Neural cell (in vitro differentiated cells): ENCODE measurements around the gene WNT4. TPM values are rescaled to one million over a fixed set of nuclear protein-coding genes. Genes with fewer than 3 reads are reported as not detected.

Source experiments
- H2AFZ ChIP-seq: fragments of 200-600, 300-800 bp; sonication (generic), shearing (Covaris generic); 2 replicates; pipeline ENCODE4 v1.6.0; 2014; ENCODE audit warnings: low read depth, mild to moderate bottlenecking, antibody characterized with exemption, low read length, moderate library complexity
- H3F3A ChIP-seq: fragments of 200-600 bp; shearing (Covaris generic); 2 replicates; pipeline ENCODE4 v1.6.1; 2016; ENCODE audit warnings: mild to moderate bottlenecking, moderate library complexity, mixed read lengths, antibody characterized with exemption, low read length; ENCODE audit not compliant: insufficient read depth, poor library complexity, severe bottlenecking
- H3K27ac ChIP-seq: fragments of 200-600, 300-800 bp; sonication (generic), shearing (Covaris generic); 2 replicates; pipeline ENCODE4 v1.5.1; 2014; ENCODE audit warnings: mild to moderate bottlenecking, low read length, moderate library complexity
- H3K27me3 ChIP-seq: fragments of 300-800, 200-600 bp; sonication (generic), shearing (Covaris generic); 2 replicates; pipeline ENCODE4 v1.6.0; 2014; ENCODE audit warnings: mild to moderate bottlenecking, low read depth, low read length, moderate library complexity; ENCODE audit not compliant: insufficient read depth
- H3K36me3 ChIP-seq: fragments of 300-800, 200-600 bp; sonication (generic), shearing (Covaris generic); 2 replicates; pipeline ENCODE4 v1.5.1; 2014; ENCODE audit warnings: mild to moderate bottlenecking, antibody characterized with exemption, low read length, moderate library complexity; ENCODE audit not compliant: insufficient read depth
- H3K4me2 ChIP-seq: fragments of 300-800, 200-600 bp; sonication (generic), shearing (Covaris generic); 2 replicates; pipeline ENCODE4 v1.6.0; 2014; ENCODE audit warnings: mild to moderate bottlenecking, low read length
- H3K4me3 ChIP-seq: fragments of 300-800, 200-600 bp; sonication (generic), shearing (Covaris generic); 2 replicates; pipeline ENCODE4 v1.5.1; 2014; ENCODE audit warnings: mild to moderate bottlenecking, low read length, moderate library complexity
- H3K79me2 ChIP-seq: fragments of 200-600 bp; shearing (Covaris generic); replicated peaks from 2 replicates; pipeline ENCODE4 v1.6.0; 2014; ENCODE audit warnings: mild to moderate bottlenecking, low read length, moderate library complexity; ENCODE audit not compliant: insufficient read depth
- H3K9ac ChIP-seq: fragments of 300-800, 200-600 bp; sonication (generic), shearing (Covaris generic); 2 replicates; pipeline ENCODE4 v1.6.1; 2016; ENCODE audit warnings: mild to moderate bottlenecking, low read length, mixed read lengths
- H3K9me2 ChIP-seq: fragments of 200-600 bp; shearing (Covaris generic); 2 replicates; pipeline ENCODE4 v1.6.1; 2016; ENCODE audit warnings: mild to moderate bottlenecking, low read length, mixed read lengths; ENCODE audit not compliant: insufficient read depth
- H3K9me3 ChIP-seq: fragments of 200-600, 300-800 bp; sonication (generic), shearing (Covaris generic); 2 replicates; pipeline ENCODE4 v1.6.1; 2016; ENCODE audit warnings: mild to moderate bottlenecking, mixed run types, low read length, moderate library complexity, mixed read lengths
- H4K20me1 ChIP-seq: fragments of 200-600 bp; shearing (Covaris generic); 2 replicates; pipeline ENCODE4 v1.6.1; 2016; ENCODE audit warnings: mild to moderate bottlenecking, mixed run types; ENCODE audit not compliant: insufficient read depth
- EP300 ChIP-seq: fragments of 450-650 bp; conservative IDR thresholded peaks from 2 replicates; pipeline ENCODE4 v1.6.1; 2014; ENCODE audit warnings: antibody characterized with exemption, mild to moderate bottlenecking, moderate library complexity; ENCODE audit not compliant: poor library complexity, severe bottlenecking
- EZH2 ChIP-seq: fragments of 200-600, 300-800 bp; shearing (Covaris generic), sonication (generic); IDR thresholded peaks from 2 replicates; pipeline ENCODE4 v1.6.1; 2014; ENCODE audit warnings: antibody characterized with exemption, low read length, borderline replicate concordance, mild to moderate bottlenecking; ENCODE audit not compliant: insufficient read depth, poor library complexity, severe bottlenecking
- MXI1 ChIP-seq: fragments of 450-650 bp; conservative IDR thresholded peaks from 2 replicates; pipeline ENCODE4 v1.6.1; 2014; ENCODE audit warnings: antibody characterized with exemption, mild to moderate bottlenecking; ENCODE audit not compliant: poor library complexity, severe bottlenecking
- POLR2AphosphoS5 ChIP-seq: IDR thresholded peaks from 2 replicates; pipeline ENCODE4 v1.6.1; 2012
- RAD21 ChIP-seq: fragments of 450-650 bp; conservative IDR thresholded peaks from 2 replicates; pipeline ENCODE4 v1.6.1; 2014; ENCODE audit warnings: antibody characterized with exemption, mild to moderate bottlenecking, moderate library complexity
- SMC3 ChIP-seq: fragments of 450-650 bp; conservative IDR thresholded peaks from 2 replicates; pipeline ENCODE4 v1.6.1; 2014; ENCODE audit warnings: antibody characterized with exemption, mild to moderate bottlenecking, moderate library complexity; ENCODE audit not compliant: poor library complexity
- TAF1 ChIP-seq: IDR thresholded peaks from 2 replicates; pipeline ENCODE4 v1.6.1; 2012; ENCODE audit warnings: low read depth
- polyA plus RNA-seq: library from polyadenylated mRNA; depleted of rRNA; stranded (reverse); fragments of >200 nt; gene quantifications from 2 replicates; pipeline ENCODE4 v1.2.3, GENCODE V29; 2014
- TF ChIP-seq, protein P1 (sequence below): IDR thresholded peaks from 2 replicates; pipeline ENCODE4 v1.6.1; 2012; ENCODE audit warnings: borderline replicate concordance
- TF ChIP-seq, protein P2 (sequence below): fragments of 450-650 bp; IDR thresholded peaks from 2 replicates; pipeline ENCODE4 v1.5.1; 2014; ENCODE audit warnings: antibody characterized with exemption, mild to moderate bottlenecking, moderate library complexity; ENCODE audit not compliant: poor library complexity, severe bottlenecking

The WNT4 gene
- polyA plus RNA-seq, 1 donor from 2014 or later = 5.1 TPM

DNA sequence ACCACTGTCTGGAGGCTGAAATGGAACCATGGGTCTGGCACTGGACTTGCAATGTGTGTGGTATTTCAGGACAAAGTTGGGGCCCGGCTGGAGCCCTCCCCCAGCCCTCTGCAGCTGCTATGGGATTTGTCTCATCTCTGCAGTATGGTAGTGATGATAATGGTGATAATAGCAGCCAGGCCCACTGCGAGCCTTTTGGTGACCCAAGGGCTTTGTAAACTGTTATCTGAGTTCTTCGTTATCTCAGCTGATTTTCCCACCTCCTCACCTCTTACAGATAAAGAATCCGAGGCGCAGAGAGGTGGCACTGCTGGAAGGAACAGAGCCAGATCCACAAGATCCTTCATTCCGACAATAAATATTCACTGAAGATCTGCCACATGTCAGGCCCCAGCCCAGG is 11.7 kb upstream of the WNT4 start:
- Histone ChIP-seq H3K9me2 (no peaks in the 10 kb centered on the region), H3K4me2 (no peak overlapping the region), H3K27ac (no peak overlapping the region), H3K9ac (no peak overlapping the region), H3K9me3 (no peaks in the 10 kb centered on the region), H3K4me3 (no peak overlapping the region), H2AFZ (no peak overlapping the region), H3K79me2 (no peaks in the 10 kb centered on the region), H3K27me3 (no peaks in the 10 kb centered on the region), H3F3A (no peaks in the 10 kb centered on the region), H4K20me1 (no peaks in the 10 kb centered on the region), H3K36me3 (no peaks in the 10 kb centered on the region)
- no peak for TF ChIP-seq EP300
- TF ChIP-seq SMC3 = no peak
- TF ChIP-seq MXI1 = no peak

DNA sequence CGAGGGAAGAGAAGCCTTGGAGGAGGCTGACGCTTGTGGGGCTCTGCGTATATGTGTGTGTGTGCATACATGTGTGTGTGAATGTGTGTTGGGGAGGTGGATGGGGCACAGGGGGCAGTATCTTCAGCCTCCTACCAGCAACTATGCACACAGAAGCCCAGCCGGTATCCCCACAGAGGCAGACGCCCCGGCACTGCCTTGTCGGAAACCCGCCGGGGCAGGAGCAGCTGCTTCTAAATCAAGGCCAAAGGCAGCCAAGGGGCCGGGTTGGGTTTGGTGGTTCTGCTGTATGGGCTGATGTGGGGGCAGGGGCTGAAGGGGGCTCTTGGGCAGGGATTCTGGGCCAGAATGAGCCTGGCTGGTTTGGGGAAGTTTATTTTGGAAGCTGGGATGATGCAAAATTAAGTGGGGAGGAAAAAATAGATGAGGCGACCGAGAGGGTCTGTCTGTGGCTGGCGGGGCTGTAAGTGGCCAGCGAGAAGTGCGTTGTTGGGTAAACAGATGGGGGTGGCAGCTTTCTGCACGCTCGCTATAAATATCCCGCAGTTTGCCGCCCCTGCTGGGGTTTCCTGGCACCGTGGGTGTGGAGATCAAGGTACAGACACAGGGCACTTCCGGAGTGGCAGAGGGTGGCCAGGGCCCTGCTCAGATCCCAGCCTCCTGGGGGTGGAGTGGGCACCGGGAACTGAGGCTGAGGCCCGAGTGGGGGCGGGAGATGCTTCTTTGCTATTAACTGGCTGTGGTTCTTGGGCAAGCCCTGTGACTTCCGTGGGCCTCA is 11.0 kb upstream of the WNT4 start:
- H3K9me2 ChIP-seq = no peaks in the 10 kb centered on the region
- H3F3A ChIP-seq = no peaks in the 10 kb centered on the region
- no peaks in the 10 kb centered on the region for H3K36me3 ChIP-seq
- H4K20me1 ChIP-seq = no peaks in the 10 kb centered on the region
- no peak overlapping the region for H3K4me2 ChIP-seq
- H3K27ac ChIP-seq = no peak overlapping the region
- H3K27me3 ChIP-seq = no peaks in the 10 kb centered on the region
- no peak overlapping the region for H2AFZ ChIP-seq
- no peaks in the 10 kb centered on the region for H3K9me3 ChIP-seq
- TF ChIP-seq, protein P1, sequence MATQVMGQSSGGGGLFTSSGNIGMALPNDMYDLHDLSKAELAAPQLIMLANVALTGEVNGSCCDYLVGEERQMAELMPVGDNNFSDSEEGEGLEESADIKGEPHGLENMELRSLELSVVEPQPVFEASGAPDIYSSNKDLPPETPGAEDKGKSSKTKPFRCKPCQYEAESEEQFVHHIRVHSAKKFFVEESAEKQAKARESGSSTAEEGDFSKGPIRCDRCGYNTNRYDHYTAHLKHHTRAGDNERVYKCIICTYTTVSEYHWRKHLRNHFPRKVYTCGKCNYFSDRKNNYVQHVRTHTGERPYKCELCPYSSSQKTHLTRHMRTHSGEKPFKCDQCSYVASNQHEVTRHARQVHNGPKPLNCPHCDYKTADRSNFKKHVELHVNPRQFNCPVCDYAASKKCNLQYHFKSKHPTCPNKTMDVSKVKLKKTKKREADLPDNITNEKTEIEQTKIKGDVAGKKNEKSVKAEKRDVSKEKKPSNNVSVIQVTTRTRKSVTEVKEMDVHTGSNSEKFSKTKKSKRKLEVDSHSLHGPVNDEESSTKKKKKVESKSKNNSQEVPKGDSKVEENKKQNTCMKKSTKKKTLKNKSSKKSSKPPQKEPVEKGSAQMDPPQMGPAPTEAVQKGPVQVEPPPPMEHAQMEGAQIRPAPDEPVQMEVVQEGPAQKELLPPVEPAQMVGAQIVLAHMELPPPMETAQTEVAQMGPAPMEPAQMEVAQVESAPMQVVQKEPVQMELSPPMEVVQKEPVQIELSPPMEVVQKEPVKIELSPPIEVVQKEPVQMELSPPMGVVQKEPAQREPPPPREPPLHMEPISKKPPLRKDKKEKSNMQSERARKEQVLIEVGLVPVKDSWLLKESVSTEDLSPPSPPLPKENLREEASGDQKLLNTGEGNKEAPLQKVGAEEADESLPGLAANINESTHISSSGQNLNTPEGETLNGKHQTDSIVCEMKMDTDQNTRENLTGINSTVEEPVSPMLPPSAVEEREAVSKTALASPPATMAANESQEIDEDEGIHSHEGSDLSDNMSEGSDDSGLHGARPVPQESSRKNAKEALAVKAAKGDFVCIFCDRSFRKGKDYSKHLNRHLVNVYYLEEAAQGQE = no peak
- no peak for TF ChIP-seq MXI1
- no peak for TF ChIP-seq TAF1
- no peak for TF ChIP-seq POLR2AphosphoS5
- TF ChIP-seq EZH2 = no peak
- no peak for TF ChIP-seq SMC3
- no peak for TF ChIP-seq EP300
- TF ChIP-seq, protein P2, sequence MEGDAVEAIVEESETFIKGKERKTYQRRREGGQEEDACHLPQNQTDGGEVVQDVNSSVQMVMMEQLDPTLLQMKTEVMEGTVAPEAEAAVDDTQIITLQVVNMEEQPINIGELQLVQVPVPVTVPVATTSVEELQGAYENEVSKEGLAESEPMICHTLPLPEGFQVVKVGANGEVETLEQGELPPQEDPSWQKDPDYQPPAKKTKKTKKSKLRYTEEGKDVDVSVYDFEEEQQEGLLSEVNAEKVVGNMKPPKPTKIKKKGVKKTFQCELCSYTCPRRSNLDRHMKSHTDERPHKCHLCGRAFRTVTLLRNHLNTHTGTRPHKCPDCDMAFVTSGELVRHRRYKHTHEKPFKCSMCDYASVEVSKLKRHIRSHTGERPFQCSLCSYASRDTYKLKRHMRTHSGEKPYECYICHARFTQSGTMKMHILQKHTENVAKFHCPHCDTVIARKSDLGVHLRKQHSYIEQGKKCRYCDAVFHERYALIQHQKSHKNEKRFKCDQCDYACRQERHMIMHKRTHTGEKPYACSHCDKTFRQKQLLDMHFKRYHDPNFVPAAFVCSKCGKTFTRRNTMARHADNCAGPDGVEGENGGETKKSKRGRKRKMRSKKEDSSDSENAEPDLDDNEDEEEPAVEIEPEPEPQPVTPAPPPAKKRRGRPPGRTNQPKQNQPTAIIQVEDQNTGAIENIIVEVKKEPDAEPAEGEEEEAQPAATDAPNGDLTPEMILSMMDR = no peak
- TF ChIP-seq RAD21 = no peak
- no peak overlapping the region for H3K9ac ChIP-seq
- H3K79me2 ChIP-seq = no peaks in the 10 kb centered on the region
- no peak overlapping the region for H3K4me3 ChIP-seq
